PC-3 (cell line): ENCODE results near the gene NKAIN2. TPM values are rescaled to one million over a fixed set of nuclear protein-coding genes. Genes with fewer than 3 reads are reported as not detected.

ENCODE experiments used
- ATAC-seq: fragments of 200-7000 bp; cut with Tn5 transposase; 2 replicates; pipeline ENCODE4 v1.9.1; 2020; ENCODE audit warnings: mild to moderate bottlenecking, moderate library complexity
- BruUV-seq: library from RNA; stranded (reverse); fragments of 400-500 nt; replicated peaks from 2 replicates; lab custom pipeline; 2021; lab: Mats Ljungman, UMichigan
- CTCF ChIA-PET: fragments of 300-600 bp; sonication (Branson Sonifier 250); formaldehyde crosslinking; loops from one replicate; lab custom pipeline; 2022; ENCODE audit warnings: antibody characterized with exemption; lab: Charles Lee
- POLR2A ChIA-PET: fragments of 300-600 bp; sonication (Branson Sonifier 250); formaldehyde crosslinking; loops from one replicate; lab custom pipeline; 2022; ENCODE audit warnings: antibody characterized with exemption; ENCODE audit not compliant: unreplicated experiment; lab: Charles Lee
- DNase-seq: peaks from one replicate; pipeline ENCODE4 v3.0.0-alpha.2; 2015
- H2AFZ ChIP-seq: fragments of 300-600 bp; sonication (generic); 2 replicates; pipeline ENCODE4 v1.6.0; 2016; ENCODE audit warnings: antibody characterized with exemption, low read length
- H3F3A ChIP-seq: fragments of 300-600 bp; sonication (generic); one replicate; pipeline ENCODE4 v1.6.0; 2017; ENCODE audit warnings: antibody characterized with exemption, low read length, control low read depth, mild to moderate bottlenecking; ENCODE audit not compliant: unreplicated experiment
- H3K27ac ChIP-seq: fragments of 300-600 bp; sonication (generic); 2 replicates; pipeline ENCODE4 v1.5.1; 2016; ENCODE audit warnings: mild to moderate bottlenecking, low read length
- H3K27me3 ChIP-seq: fragments of 300-600 bp; sonication (generic); 2 replicates; pipeline ENCODE4 v1.6.1; 2016; ENCODE audit warnings: low read length, mixed read lengths
- H3K36me3 ChIP-seq: fragments of 300-600 bp; sonication (generic); 2 replicates; pipeline ENCODE4 v1.6.1; 2016; ENCODE audit warnings: low read depth, mixed run types, low read length, mixed read lengths
- H3K4me1 ChIP-seq: fragments of 300-600 bp; sonication (generic); 2 replicates; pipeline ENCODE4 v1.5.1; 2016; ENCODE audit warnings: low read length; ENCODE audit not compliant: insufficient read depth
- H3K4me2 ChIP-seq: fragments of 300-600 bp; sonication (generic); 2 replicates; pipeline ENCODE4 v1.6.0; 2016; ENCODE audit warnings: low read length
- H3K4me3 ChIP-seq: fragments of 300-600 bp; sonication (generic); 2 replicates; pipeline ENCODE4 v1.5.1; 2016; ENCODE audit warnings: mild to moderate bottlenecking, low read length, mixed read lengths
- H3K79me2 ChIP-seq: fragments of 300-600 bp; sonication (generic); 2 replicates; pipeline ENCODE4 v1.6.1; 2017; ENCODE audit warnings: low read length, mixed read lengths
- H3K9ac ChIP-seq: fragments of 300-600 bp; sonication (generic); 2 replicates; pipeline ENCODE4 v1.6.0; 2016; ENCODE audit warnings: mild to moderate bottlenecking, low read length
- H3K9me2 ChIP-seq: fragments of 300-600 bp; sonication (generic); replicated peaks from 2 replicates; pipeline ENCODE4 v1.6.1; 2016; ENCODE audit warnings: mixed run types, low read length, mixed read lengths
- H3K9me3 ChIP-seq: fragments of 300-600 bp; sonication (generic); 2 replicates; pipeline ENCODE4 v1.6.1; 2016; ENCODE audit warnings: low read length, mixed read lengths
- H4K20me1 ChIP-seq: fragments of 300-600 bp; sonication (generic); 2 replicates; pipeline ENCODE4 v1.6.1; 2016; ENCODE audit warnings: low read length, mixed read lengths
- CTCF ChIP-seq: fragments of 300-600 bp; sonication (generic); conservative IDR thresholded peaks from 2 replicates; pipeline ENCODE4 v1.5.1; 2017; ENCODE audit warnings: antibody characterized with exemption, low read depth, mild to moderate bottlenecking, low read length
- EZH2 ChIP-seq: fragments of 300-600 bp; sonication (generic); IDR thresholded peaks from one replicate; pipeline ENCODE4 v1.6.1; 2017; ENCODE audit warnings: antibody characterized with exemption, mild to moderate bottlenecking, low read length; ENCODE audit not compliant: unreplicated experiment
- EZH2phosphoT487 ChIP-seq: fragments of 300-600 bp; sonication (generic); IDR thresholded peaks from 2 replicates; pipeline ENCODE4 v1.6.1; 2018; ENCODE audit warnings: mild to moderate bottlenecking, antibody characterized with exemption, low read length, borderline replicate concordance
- intact Hi-C: fragments of 100-400 bp; cut with micrococcal nuclease; formaldehyde crosslinking; loops from 2 replicates; pipeline ENCODE4 v1.9.0; 2023
- total RNA-seq: library from RNA; depleted of rRNA; stranded (reverse); fragments of >200 nt; gene quantifications from 2 replicates; pipeline ENCODE4 v1.2.3, GENCODE V29; 2014

Gene NKAIN2
- total RNA-seq, 1 experiment from 2014 or later, result not detected

GRCh38 chr6:124132256-124132655 lies 328.6 kb downstream of the NKAIN2 start:
- Histone ChIP-seq H3K9ac (no peak overlapping the region), H2AFZ (no peak overlapping the region), H3K4me1 (no peaks in the 10 kb centered on the region), H3K36me3 (no peaks in the 10 kb centered on the region), H4K20me1 (no peaks in the 10 kb centered on the region), H3K27me3 (no peaks in the 10 kb centered on the region), H3K4me2 (no peak overlapping the region), H3K9me2 (no peaks in the 10 kb centered on the region), H3F3A (no peaks in the 10 kb centered on the region), H3K9me3 (no peaks in the 10 kb centered on the region), H3K27ac (no peak overlapping the region), H3K79me2 (no peaks in the 10 kb centered on the region), H3K4me3 (no peak overlapping the region)
- ChIA-PET POLR2A (no interaction called here), CTCF (no interaction called here)
- DNase-seq, result no peak
- intact Hi-C loops, result no loop called here
- ATAC-seq, result no peak
- TF ChIP-seq EZH2, result no peak
- BruUV-seq, result no TSS peak

- Histone ChIP-seq H3F3A (no peaks in the 10 kb centered on the region), H3K27ac (no peak overlapping the region), H3K9me3 (no peaks in the 10 kb centered on the region), H3K4me1 (no peaks in the 10 kb centered on the region), H2AFZ (no peak overlapping the region), H3K9me2 (no peaks in the 10 kb centered on the region), H3K36me3 (no peaks in the 10 kb centered on the region), H4K20me1 (no peaks in the 10 kb centered on the region), H3K27me3 (no peaks in the 10 kb centered on the region), H3K4me2 (no peak overlapping the region), H3K9ac (no peak overlapping the region), H3K79me2 (no peaks in the 10 kb centered on the region), H3K4me3 (no peak overlapping the region)
- no TSS peak for BruUV-seq
- no peak for ATAC-seq
- intact Hi-C loops, result no loop called here
- TF ChIP-seq EZH2, result no peak
- no peak for TF ChIP-seq CTCF
- TF ChIP-seq EZH2phosphoT487, result no peak
- POLR2A ChIA-PET, result no interaction called here
- CTCF ChIA-PET, result no interaction called here
- DNase-seq, result no peak
Observed at GRCh38 chr6:124142852-124143251, 339.2 kb downstream of the NKAIN2 start.

GRCh38 chr6:124143435-124143834 lies 339.8 kb downstream of the NKAIN2 start:
- POLR2A ChIA-PET, result no interaction called here
- H2AFZ ChIP-seq, result no peak overlapping the region
- no peaks in the 10 kb centered on the region for H3K79me2 ChIP-seq
- no TSS peak for BruUV-seq
- no peaks in the 10 kb centered on the region for H3K27me3 ChIP-seq
- TF ChIP-seq CTCF, result no peak
- TF ChIP-seq EZH2, result no peak
- TF ChIP-seq EZH2phosphoT487, result no peak
- DNase-seq, result no peak
- no peak overlapping the region for H3K27ac ChIP-seq
- no peaks in the 10 kb centered on the region for H3K4me1 ChIP-seq
- no peak overlapping the region for H3K4me3 ChIP-seq
- H4K20me1 ChIP-seq, result no peaks in the 10 kb centered on the region
- H3K4me2 ChIP-seq, result no peak overlapping the region
- H3K36me3 ChIP-seq, result no peaks in the 10 kb centered on the region
- intact Hi-C loops, result no loop called here
- H3K9me3 ChIP-seq, result no peaks in the 10 kb centered on the region
- no peak for ATAC-seq
- no peaks in the 10 kb centered on the region for H3K9me2 ChIP-seq
- no peak overlapping the region for H3K9ac ChIP-seq
- CTCF ChIA-PET, result no interaction called here
- no peaks in the 10 kb centered on the region for H3F3A ChIP-seq
